Measurements from ENCODE around the gene ABHD14A. TPM values are rescaled to one million over a fixed set of nuclear protein-coding genes. Genes with fewer than 3 reads are reported as not detected.

The ABHD14A gene
- total RNA-seq, 4 donors from 2014 or later, result 19.0 to 53.4 (median 24.5) TPM

DNA sequence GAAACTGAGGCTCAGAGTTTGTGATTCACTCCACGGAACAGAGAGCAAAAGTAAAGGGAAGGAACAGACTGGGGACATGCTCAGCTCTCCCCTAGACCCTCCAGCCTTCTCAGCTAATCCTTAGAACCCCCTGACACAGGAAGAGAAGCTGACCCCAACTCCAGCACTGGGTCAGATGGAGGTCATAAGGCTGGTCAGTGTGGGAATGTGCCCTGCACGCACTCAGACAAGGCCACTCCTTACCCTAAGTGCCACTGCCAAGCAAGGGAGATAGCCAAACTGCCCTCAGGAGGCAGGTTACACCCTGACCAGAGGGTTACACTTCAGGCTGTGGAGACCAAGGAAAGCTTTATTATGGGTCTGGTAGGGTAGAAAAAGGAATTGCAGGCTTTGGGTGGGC, 19.7 kb downstream of the ABHD14A start:
- ATAC-seq (ENCODE audit: low FRiP score), result no peak
- TF ChIP-seq CTCF (IDR thresholded peaks at IDR 0.05), result no peak
- DNase-seq (ENCODE audit: low spot score), result no peak

DNA sequence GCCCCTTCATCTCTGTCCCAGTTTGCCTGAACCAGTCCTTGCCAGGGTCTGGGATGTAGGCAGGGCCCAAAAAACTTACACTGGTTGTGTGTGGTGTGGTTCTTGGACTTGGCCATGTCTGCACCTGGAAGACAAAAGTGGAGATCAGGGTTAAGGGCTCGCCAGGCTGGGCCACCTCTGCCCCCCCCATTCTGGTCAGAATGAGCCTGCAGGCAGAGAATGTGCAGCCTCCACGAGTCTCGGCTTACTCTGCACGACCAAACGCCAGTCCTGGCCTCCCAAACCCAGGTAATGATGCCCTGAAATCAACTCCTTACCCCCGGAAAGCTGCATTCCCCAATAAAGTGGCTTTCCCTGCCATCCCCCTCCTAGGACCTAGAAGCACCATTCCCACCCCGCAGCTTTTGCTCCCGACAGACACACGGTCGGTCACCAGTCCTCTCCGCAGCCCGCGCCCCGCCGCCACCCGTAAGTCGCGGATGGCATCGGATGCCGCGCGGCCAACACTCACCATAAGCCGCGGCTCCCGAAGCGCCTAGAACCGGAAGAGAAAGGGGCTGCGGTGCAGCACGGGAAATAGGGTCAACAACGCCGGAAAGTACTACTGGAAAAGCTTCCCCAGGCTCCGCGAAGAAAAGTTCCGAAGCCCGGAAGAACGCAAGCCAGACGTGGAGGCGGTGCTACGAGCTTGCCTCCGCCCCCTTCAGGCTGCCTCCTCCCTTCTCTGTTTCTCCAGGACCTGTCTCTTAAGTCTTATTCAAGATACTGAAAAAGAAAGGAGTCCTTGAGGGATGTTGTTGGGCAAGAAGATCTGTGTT, 20.7 kb downstream of the ABHD14A start, which contains the start of gene RPL29:
Gene RPL29 (minus strand): TSS at position 550 of the 818 bp plus-strand sequence. CDS start 434 bp downstream, at position 116.
- DNase-seq (ENCODE audit: low spot score) (peak; percentile 51), ATAC-seq (ENCODE audit: low FRiP score) (peak; percentile 97)
- no peak for TF ChIP-seq CTCF (IDR thresholded peaks at IDR 0.05)

- TF ChIP-seq CTCF (IDR thresholded peaks at IDR 0.05), result no peak
- ATAC-seq (ENCODE audit: low FRiP score) (no peak), DNase-seq (ENCODE audit: low spot score) (no peak)
These were observed 22.3 kb downstream of the ABHD14A start for GRCh38 chr3:51997172-51997571.

- no peak for DNase-seq (ENCODE audit: low spot score)
- no peak for TF ChIP-seq CTCF (IDR thresholded peaks at IDR 0.05)
- no peak for ATAC-seq (ENCODE audit: low FRiP score)
These were observed 23.2 kb downstream of the ABHD14A start for GRCh38 chr3:51997935-51998596.

DNA sequence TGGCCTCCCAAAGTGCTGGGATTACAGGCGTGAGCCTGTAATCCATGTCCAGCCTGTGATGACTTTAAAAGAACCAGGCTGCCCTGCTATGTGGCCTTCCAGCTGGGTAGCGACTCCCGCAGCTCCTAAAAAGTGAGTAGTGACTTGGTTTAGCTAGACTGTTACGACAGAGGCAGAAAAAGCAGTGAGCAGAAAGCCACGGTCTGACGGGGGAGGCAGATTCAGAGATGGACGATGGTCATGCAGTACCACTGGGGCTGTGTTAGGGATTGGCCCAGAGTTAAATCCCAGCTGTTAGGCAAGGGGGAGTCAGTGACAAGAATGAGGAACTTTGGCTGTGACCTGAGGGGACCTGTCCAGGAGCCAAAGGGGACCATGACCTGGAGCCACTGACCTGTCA, 23.9 kb downstream of the ABHD14A start:
- DNase-seq (ENCODE audit: low spot score) (no peak), ATAC-seq (ENCODE audit: low FRiP score) (no peak)
- TF ChIP-seq CTCF (IDR thresholded peaks at IDR 0.05), result no peak

DNA sequence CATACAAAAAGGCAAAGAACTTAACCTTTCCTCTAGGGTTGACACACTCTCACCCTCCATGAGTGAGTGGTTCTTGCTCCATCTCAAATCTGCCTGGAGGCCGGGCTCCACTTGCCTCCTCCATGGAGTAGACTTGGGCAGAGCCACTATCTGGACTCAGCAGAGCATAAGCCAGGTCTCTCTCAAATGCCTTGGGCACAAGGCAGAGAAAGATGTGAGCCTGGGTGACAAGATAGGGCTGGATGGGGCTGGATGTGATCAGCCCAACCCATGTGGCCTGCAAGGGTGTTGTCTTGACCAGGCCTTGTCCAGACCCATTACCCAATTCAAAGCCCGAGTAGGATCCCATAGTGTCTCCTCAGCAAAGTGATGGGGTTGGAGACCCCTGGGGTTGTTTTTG, 25.0 kb downstream of the ABHD14A start:
- ATAC-seq (ENCODE audit: low FRiP score) (no peak), DNase-seq (ENCODE audit: low spot score) (no peak)
- TF ChIP-seq CTCF (IDR thresholded peaks at IDR 0.05), result no peak
